Measurements from ENCODE around the gene MAMLD1.

GRCh38 chrX:150357790-150358189 lies 5.3 kb upstream of the MAMLD1 start:
- TF ChIP-seq ZBTB10 (tag by site-specific recombination; IDR thresholded peaks at IDR 0.05) (no peak), KLF10 (tag by site-specific recombination; IDR thresholded peaks at IDR 0.05) (no peak), ZSCAN16 (tag by site-specific recombination; IDR thresholded peaks at IDR 0.05) (no peak)
- TF ChIP-seq, protein P1, sequence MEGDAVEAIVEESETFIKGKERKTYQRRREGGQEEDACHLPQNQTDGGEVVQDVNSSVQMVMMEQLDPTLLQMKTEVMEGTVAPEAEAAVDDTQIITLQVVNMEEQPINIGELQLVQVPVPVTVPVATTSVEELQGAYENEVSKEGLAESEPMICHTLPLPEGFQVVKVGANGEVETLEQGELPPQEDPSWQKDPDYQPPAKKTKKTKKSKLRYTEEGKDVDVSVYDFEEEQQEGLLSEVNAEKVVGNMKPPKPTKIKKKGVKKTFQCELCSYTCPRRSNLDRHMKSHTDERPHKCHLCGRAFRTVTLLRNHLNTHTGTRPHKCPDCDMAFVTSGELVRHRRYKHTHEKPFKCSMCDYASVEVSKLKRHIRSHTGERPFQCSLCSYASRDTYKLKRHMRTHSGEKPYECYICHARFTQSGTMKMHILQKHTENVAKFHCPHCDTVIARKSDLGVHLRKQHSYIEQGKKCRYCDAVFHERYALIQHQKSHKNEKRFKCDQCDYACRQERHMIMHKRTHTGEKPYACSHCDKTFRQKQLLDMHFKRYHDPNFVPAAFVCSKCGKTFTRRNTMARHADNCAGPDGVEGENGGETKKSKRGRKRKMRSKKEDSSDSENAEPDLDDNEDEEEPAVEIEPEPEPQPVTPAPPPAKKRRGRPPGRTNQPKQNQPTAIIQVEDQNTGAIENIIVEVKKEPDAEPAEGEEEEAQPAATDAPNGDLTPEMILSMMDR (tag by site-specific recombination; IDR thresholded peaks at IDR 0.05) = no peak
- TF ChIP-seq, protein P2, sequence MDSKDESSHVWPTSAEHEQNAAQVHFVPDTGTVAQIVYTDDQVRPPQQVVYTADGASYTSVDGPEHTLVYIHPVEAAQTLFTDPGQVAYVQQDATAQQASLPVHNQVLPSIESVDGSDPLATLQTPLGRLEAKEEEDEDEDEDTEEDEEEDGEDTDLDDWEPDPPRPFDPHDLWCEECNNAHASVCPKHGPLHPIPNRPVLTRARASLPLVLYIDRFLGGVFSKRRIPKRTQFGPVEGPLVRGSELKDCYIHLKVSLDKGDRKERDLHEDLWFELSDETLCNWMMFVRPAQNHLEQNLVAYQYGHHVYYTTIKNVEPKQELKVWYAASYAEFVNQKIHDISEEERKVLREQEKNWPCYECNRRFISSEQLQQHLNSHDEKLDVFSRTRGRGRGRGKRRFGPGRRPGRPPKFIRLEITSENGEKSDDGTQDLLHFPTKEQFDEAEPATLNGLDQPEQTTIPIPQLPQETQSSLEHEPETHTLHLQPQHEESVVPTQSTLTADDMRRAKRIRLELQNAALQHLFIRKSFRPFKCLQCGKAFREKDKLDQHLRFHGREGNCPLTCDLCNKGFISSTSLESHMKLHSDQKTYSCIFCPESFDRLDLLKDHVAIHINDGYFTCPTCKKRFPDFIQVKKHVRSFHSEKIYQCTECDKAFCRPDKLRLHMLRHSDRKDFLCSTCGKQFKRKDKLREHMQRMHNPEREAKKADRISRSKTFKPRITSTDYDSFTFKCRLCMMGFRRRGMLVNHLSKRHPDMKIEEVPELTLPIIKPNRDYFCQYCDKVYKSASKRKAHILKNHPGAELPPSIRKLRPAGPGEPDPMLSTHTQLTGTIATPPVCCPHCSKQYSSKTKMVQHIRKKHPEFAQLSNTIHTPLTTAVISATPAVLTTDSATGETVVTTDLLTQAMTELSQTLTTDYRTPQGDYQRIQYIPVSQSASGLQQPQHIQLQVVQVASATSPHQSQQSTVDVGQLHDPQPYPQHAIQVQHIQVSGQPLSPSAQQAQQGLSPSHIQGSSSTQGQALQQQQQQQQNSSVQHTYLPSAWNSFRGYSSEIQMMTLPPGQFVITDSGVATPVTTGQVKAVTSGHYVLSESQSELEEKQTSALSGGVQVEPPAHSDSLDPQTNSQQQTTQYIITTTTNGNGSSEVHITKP (tag by site-specific recombination; IDR thresholded peaks at IDR 0.05) = no peak
- TF ChIP-seq, protein P3, sequence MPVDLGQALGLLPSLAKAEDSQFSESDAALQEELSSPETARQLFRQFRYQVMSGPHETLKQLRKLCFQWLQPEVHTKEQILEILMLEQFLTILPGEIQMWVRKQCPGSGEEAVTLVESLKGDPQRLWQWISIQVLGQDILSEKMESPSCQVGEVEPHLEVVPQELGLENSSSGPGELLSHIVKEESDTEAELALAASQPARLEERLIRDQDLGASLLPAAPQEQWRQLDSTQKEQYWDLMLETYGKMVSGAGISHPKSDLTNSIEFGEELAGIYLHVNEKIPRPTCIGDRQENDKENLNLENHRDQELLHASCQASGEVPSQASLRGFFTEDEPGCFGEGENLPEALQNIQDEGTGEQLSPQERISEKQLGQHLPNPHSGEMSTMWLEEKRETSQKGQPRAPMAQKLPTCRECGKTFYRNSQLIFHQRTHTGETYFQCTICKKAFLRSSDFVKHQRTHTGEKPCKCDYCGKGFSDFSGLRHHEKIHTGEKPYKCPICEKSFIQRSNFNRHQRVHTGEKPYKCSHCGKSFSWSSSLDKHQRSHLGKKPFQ (tag by site-specific recombination; IDR thresholded peaks at IDR 0.05) = no peak

Data from HEK293 (cell line).